LNCaP clone FGC (cell line): ENCODE measurements around the gene SPRY1.

Experiments used
- DNase-seq: peaks from one replicate; pipeline ENCODE4 v3.0.0-alpha.2; 2011; ENCODE audit warnings: low read depth
- H3K4me3 ChIP-seq: 2 replicates; pipeline ENCODE4 v1.5.1; 2011; ENCODE audit warnings: mild to moderate bottlenecking, low read depth, low read length, control low read depth
- TF ChIP-seq, protein P1 (sequence below): IDR thresholded peaks from 2 replicates; pipeline ENCODE4 v1.5.1; 2012; ENCODE audit warnings: mild to moderate bottlenecking; ENCODE audit not compliant: control insufficient read depth, insufficient read depth; ENCODE audit errors: extremely low read depth

SPRY1 gene

DNA sequence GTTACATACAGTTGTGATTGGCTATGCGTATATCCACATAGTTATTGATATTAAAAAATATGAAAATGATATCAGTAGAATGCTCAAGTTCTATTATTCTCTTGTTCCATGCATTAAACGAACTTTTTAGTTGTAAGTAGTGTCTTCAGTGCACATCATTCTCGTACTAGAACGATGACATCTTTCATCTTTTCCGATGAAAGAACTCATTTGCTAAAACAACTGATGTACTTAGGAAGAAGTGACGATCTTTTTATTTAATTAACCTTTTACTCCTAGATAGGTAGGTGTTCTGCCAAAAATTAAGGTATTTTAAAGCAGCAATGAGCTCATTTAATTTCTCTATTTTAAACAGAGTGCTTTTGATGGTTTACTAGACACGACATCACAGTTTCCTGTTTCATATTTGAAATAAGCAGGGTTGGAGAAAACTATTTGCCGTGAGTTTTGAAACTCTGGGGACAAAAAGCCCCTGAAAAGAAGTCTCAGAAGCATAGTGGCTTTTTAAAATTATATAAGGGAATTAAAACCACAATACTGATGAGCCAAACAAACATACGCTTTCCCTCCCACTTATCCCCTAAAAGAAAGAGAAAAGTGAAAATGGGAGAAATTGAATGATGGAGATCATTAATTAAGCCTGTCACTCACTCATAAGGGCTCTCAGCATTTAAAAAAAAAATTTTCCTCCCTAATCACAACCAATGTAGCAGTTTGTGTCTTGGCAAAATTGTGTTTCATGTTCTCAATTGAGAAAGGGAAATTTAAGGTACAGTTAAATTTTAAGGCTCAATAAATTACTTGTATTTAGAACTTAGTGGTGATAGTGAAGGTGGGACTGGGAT lies 25.6 kb downstream of the SPRY1 start:
- DNase-seq: no peak
- H3K4me3 ChIP-seq: no peak overlapping the region
- TF ChIP-seq, protein P1, sequence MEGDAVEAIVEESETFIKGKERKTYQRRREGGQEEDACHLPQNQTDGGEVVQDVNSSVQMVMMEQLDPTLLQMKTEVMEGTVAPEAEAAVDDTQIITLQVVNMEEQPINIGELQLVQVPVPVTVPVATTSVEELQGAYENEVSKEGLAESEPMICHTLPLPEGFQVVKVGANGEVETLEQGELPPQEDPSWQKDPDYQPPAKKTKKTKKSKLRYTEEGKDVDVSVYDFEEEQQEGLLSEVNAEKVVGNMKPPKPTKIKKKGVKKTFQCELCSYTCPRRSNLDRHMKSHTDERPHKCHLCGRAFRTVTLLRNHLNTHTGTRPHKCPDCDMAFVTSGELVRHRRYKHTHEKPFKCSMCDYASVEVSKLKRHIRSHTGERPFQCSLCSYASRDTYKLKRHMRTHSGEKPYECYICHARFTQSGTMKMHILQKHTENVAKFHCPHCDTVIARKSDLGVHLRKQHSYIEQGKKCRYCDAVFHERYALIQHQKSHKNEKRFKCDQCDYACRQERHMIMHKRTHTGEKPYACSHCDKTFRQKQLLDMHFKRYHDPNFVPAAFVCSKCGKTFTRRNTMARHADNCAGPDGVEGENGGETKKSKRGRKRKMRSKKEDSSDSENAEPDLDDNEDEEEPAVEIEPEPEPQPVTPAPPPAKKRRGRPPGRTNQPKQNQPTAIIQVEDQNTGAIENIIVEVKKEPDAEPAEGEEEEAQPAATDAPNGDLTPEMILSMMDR: no peak

DNA sequence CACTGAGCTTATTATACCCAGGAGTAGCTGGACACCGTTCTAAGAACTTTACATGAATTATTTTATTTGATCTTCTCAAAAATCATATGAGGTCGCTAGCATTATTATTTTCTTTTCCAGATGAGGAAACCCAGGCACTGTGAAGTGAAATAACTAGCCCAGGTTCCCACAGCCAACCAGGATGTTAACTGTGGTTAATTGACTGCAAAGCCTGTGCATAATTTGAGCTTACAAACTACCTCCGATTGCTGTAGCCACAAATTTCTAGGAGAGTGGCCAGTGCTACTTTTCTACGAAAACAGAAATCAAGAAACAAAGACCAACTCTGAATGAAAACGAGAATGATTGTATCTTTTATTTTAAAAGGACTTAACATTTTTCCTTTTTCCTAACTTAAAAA lies 27.2 kb downstream of the SPRY1 start:
- TF ChIP-seq, protein P1: no peak
- no peak overlapping the region for H3K4me3 ChIP-seq
- no peak for DNase-seq

DNA sequence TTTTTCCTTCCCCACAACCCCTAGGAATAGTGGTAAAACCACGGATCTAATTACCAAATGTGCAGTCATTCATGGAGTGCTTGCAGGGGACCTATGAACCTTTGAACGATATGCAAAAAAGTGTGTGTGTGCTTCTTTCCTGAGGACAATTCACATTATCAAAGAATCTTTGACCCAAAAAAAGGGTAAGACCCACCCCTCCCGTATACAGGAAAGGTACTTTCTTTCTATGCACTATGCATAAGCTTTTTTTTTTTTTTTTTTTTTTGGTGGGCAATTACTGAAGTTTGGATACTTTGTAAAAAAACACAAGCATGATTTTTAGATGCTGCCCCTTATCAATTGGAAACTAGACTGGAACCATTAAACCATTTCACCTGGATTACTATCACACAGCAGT lies 31.4 kb downstream of the SPRY1 start:
- H3K4me3 ChIP-seq: no peak overlapping the region
- TF ChIP-seq, protein P1: no peak
- no peak for DNase-seq

DNA sequence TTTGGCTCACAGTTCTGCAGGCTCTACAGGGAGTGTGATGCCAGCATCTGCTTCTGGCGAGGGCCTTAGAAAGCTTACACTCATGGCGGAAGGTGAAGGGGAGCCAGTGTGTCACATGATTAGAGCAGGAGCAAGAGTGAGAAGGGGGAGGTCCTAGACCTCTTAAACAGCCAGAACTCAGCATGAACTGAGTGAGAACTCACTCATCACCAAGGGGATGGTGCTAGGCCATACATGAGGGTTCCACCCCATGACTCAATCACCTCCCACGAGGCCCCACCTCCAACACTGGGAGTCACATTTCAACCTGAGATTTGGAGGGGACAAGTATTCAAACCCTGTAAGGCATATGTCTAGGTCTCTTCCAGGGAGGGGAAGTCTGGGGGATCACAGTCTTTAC lies 33.4 kb downstream of the SPRY1 start:
- DNase-seq: no peak
- TF ChIP-seq, protein P1: no peak
- no peak overlapping the region for H3K4me3 ChIP-seq

DNA sequence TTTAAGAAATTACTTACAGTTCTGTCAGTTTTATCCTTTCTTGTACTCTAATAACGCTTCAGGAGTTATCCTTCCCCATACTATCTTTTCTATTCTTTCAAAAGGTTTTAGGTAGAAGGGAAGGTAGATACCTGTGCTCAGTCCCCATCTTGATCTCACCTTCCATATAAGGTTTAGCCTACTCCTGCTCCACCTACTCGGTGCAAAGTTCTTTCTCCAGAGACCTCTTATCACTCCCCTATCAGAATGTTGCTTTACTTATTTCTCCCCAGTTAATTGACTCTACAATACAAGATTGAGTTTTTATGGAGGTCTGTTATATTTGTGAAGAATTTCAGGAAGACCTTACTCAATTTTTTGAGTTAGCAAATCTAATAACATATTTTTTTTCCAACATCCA lies 33.9 kb downstream of the SPRY1 start:
- DNase-seq: no peak
- no peak overlapping the region for H3K4me3 ChIP-seq
- TF ChIP-seq, protein P1: no peak

DNA sequence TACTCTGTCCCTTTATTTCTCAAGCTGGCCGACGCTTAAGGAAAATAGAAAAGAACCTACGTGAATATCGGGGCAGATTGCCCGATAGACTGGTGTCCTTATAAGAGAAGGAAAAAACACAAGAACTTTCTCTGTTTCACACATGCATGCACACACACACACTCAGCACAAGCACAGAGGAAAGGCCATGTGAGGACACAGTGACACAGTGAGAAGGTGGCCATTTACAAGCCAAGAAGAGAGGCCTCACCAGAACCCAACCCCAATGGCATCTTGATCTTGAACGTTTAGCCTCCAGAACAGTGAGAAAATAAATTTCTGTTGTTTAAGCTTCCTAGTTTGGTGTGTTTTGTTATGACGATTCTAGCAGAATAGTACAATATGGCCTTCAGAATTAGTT lies 37.0 kb downstream of the SPRY1 start:
- H3K4me3 ChIP-seq: no peak overlapping the region
- no peak for DNase-seq
- TF ChIP-seq, protein P1: no peak

DNA sequence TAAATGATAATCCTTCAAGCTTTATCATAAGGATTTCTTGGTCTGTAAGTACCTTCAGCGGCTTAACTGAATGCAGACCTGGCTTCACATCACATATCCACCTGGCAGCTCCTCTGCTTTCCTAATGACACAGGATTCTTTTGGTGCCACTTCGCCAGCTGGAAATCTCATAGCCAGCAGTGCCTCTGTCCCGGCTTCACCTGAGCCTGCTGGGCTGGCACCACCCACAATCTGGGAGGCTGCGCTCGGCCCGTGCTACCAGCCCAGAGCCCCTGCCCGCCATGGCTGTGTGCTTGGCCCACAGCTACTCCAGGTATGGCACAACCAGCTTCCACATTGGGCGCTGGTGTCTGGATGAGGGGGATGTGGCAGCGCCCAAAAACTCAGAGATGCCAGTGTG lies 37.4 kb downstream of the SPRY1 start:
- no peak overlapping the region for H3K4me3 ChIP-seq
- DNase-seq: no peak
- TF ChIP-seq, protein P1: no peak
